Upper lobe of left lung (tissue), 6 donors: ENCODE measurements around the gene ZCCHC24. TPM values are rescaled to one million over a fixed set of nuclear protein-coding genes. Genes with fewer than 3 reads are reported as not detected.

Source experiments
- ATAC-seq, 2 donors: fragments of 200-7000 bp; cut with Tn5 transposase; one replicate each; pipeline ENCODE4 v1.9.1; 2022; ENCODE audit warnings: mild to moderate bottlenecking in 2 of 2, moderate library complexity in 2 of 2; ENCODE audit not compliant: low FRiP score in 2 of 2
- DNase-seq, 2 donors: peaks; one replicate each; pipeline ENCODE4 v3.0.0-alpha.2; 2019 to 2020
- H3K27ac ChIP-seq, 4 donors: fragments of 200-600 bp; sonication (generic); one replicate each; pipeline ENCODE4 v1.5.1; 2016 to 2019
- H3K27me3 ChIP-seq, 4 donors: fragments of 200-600 bp; sonication (generic); one replicate each; pipeline ENCODE4 v1.5.1; 2017 to 2019
- H3K36me3 ChIP-seq, 4 donors: fragments of 200-600 bp; sonication (generic); one replicate each; pipeline ENCODE4 v1.5.1; 2016 to 2019
- H3K4me1 ChIP-seq, 4 donors: fragments of 200-600 bp; sonication (generic); one replicate each; pipeline ENCODE4 v1.5.1; 2018 to 2019
- H3K4me3 ChIP-seq, 4 donors: fragments of 200-600 bp; sonication (generic); one replicate each; pipeline ENCODE4 v1.5.1; 2017 to 2019; ENCODE audit warnings: mild to moderate bottlenecking in 2 of 4, moderate library complexity in 1 of 4
- H3K9me3 ChIP-seq, 4 donors: fragments of 200-600 bp; sonication (generic); one replicate each; pipeline ENCODE4 v1.5.1; 2018 to 2019
- EP300 ChIP-seq, 4 donors: sonication (generic); formaldehyde crosslinking; IDR thresholded peaks; one replicate each; pipeline ENCODE4 v1.5.1; 2017; ENCODE audit warnings: antibody characterized with exemption in 4 of 4, control low read depth in 2 of 4
- POLR2A ChIP-seq, 4 donors: fragments of 450-650 bp; IDR thresholded peaks; one replicate each; pipeline ENCODE4 v1.5.1; 2016 to 2017; ENCODE audit warnings: antibody characterized with exemption in 4 of 4, mild to moderate bottlenecking in 2 of 4
- POLR2AphosphoS5 ChIP-seq, 2 donors: sonication (generic); formaldehyde crosslinking; IDR thresholded peaks; one replicate each; pipeline ENCODE4 v1.5.1; 2017; ENCODE audit warnings: antibody characterized with exemption in 2 of 2
- WGBS, 2 donors: methylation state at CpG; one replicate each; pipeline ENCODE4 v1.1.5; 2017 to 2018; 5-methylcytosine and 5-hydroxymethylcytosine counted together
- total RNA-seq, 6 donors: library from RNA; depleted of rRNA in 4 of 6; stranded (reverse); fragments of >200 nt in 4 of 6; gene quantifications; one replicate each; pipeline versions ENCODE4 v1.1.0 to v1.2.1, GENCODE V29; 2016 to 2021
- TF ChIP-seq, protein P1 (sequence below), 6 experiments: fragments of 450-650 bp in 4 of 6; fragments of 200-600 bp in 2 of 6; sonication (generic) in 2 of 6; IDR thresholded peaks; one replicate each; pipeline ENCODE4 v1.5.1; 2016 to 2019; ENCODE audit warnings: antibody characterized with exemption in 6 of 6
- donor health status: DM: no; HTN: no; CAD: no; lungs with moderate emphysema.
- donor health status: DM: no; HTN: yes; CAD: no; lungs with severe emphysema.

Gene ZCCHC24
- total RNA-seq, 6 donors from 2014 or later: 12.6 to 45.7 (median 21.0) TPM

DNA sequence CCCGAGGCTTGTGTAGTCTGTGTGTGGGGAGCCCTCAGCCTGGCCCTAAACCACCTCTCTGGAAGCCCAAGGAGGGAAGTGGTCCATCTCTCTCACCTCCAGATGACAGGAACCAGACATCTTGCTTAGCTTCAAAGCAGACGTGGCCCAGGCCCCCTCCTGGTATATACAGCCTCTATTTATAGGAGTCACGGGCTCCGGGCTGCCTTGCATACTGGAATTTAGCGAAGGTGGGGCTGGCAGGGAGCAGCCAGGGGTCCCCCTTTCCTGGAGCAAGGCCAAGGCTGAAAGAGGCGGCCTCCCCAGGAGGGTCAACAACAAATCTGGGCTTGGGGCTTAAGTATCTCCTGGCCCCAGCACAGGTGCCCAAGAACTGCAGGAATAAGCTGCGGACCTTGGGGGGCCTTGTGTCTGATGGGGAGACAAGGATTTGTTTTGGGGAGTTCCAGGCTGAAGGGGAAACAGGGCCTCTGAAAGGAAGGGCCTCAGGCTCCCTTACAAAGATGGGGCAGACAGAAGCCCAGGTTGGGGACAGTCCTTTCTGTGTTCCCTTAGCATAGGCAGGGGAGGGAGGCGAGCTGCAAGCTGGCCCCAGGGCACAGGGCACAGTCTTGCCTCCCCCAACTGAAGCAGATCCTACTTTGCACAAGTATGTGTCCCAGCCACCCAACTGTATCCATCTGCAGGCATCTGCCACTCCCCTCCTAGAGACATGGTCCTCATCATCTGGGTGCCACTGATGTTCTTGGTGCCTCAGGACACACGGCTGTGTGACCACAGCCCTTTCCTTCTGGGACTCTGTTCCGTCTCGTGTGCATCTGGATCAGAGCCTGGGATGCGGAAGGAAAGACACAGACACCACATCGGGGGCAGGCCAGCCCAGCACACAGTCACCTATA lies 11.9 kb downstream of the ZCCHC24 start:
- H3K4me3 ChIP-seq: no peak overlapping the region
- WGBS, 2 donors: 83 to 92% methylated on average over 4 to 13 of the region's 13 CpGs
- peaks cover 24 to 34% (median 30%) of the 10 kb centered on the region in 4 donors for H3K4me1 ChIP-seq
- DNase-seq (no peak), ATAC-seq (no peak)
- peak overlapping the region; percentile 48 to 85 (median 81) for H3K27ac ChIP-seq
- H3K27me3 ChIP-seq: no peaks in the 10 kb centered on the region
- H3K9me3 ChIP-seq: no peaks in the 10 kb centered on the region
- peaks cover 0 to 39% (median 15%) of the 10 kb centered on the region in 4 donors for H3K36me3 ChIP-seq
- TF ChIP-seq, protein P1, sequence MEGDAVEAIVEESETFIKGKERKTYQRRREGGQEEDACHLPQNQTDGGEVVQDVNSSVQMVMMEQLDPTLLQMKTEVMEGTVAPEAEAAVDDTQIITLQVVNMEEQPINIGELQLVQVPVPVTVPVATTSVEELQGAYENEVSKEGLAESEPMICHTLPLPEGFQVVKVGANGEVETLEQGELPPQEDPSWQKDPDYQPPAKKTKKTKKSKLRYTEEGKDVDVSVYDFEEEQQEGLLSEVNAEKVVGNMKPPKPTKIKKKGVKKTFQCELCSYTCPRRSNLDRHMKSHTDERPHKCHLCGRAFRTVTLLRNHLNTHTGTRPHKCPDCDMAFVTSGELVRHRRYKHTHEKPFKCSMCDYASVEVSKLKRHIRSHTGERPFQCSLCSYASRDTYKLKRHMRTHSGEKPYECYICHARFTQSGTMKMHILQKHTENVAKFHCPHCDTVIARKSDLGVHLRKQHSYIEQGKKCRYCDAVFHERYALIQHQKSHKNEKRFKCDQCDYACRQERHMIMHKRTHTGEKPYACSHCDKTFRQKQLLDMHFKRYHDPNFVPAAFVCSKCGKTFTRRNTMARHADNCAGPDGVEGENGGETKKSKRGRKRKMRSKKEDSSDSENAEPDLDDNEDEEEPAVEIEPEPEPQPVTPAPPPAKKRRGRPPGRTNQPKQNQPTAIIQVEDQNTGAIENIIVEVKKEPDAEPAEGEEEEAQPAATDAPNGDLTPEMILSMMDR (IDR thresholded peaks at IDR 0.05): no peak
- TF ChIP-seq POLR2AphosphoS5 (IDR thresholded peaks at IDR 0.05) (no peak), EP300 (IDR thresholded peaks at IDR 0.05) (no peak), POLR2A (IDR thresholded peaks at IDR 0.05) (no peak)

DNA sequence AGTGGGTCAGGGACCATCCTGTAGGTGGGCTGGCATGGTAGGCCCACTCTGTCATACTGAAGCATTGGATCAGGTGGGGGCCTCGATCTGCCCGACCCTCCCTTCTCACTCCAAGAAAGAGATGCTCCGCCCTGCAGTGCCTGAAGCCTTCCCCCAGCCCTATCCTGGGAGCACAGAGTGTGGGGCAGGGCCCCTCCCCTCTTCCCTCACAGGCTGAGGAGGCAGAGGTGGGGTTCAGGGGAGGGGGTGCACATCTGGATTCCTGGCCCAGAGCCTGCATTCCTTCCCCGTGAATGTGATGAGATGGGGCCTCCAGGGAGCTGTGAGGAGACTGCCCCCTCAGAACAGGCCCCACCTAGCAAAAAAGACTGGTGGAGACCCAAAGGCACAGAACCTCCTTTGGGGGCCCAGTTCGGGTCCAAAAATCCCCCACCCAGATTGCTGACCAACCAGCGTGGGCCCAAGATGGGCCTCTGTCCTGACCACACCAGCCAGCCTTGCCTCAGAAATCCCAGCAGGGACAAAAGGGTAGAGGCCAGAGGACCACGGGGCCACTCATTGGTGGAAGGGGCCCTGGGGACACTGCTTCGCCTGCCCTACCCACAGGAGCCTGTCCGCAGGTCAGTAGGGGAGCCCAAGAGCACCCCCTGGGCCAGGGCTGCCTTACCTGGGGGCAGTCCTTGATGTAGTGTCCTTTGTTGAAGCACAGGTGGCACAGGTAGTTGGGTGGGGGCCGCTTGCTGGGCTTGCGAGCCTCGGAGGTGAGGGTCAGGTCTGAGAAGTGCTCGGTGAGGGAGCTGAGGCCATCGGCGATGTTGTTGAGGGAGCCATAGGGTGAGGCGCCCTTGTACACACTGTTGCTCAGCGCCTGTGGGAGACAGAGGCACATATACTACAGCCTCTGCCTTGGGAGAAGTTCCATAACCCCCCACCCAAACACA lies 13.3 kb downstream of the ZCCHC24 start:
- peak in 1 of 2 donors; percentile 75 for ATAC-seq
- Histone ChIP-seq H3K4me1 (peaks cover 20 to 27% (median 22%) of the 10 kb centered on the region in 4 donors), H3K36me3 (peaks cover 0 to 36% (median 15%) of the 10 kb centered on the region in 4 donors), H3K27me3 (no peaks in the 10 kb centered on the region), H3K4me3 (no peak overlapping the region), H3K27ac (peak overlapping the region; percentile 51 to 79 (median 56)), H3K9me3 (no peaks in the 10 kb centered on the region)
- no peak for DNase-seq
- TF ChIP-seq POLR2A (IDR thresholded peaks at IDR 0.05) (no peak), POLR2AphosphoS5 (IDR thresholded peaks at IDR 0.05) (no peak), EP300 (IDR thresholded peaks at IDR 0.05) (no peak)
- TF ChIP-seq, protein P1 (IDR thresholded peaks at IDR 0.05): no peak
- WGBS, 2 donors: 74 to 87% methylated on average over 4 to 17 of the region's 17 CpGs

DNA sequence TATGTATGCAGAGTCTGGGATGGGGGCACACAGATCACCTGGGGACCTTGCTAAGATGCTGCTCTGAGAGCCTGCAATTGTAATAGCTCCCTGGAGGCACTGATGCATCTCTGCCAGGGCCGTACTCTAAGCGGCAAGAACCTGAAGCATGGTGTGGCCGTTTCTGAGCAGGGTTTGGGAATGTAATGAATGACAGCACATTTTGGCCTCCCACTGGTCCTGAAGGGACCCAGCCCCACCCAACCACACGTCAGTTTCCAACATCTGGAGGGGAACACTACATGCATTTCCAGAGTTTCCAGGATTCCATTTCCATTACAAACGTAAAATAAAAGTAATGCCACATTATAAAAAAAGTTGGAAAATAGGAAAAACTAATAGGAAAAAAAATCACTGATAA lies 14.0 kb downstream of the ZCCHC24 start:
- Histone ChIP-seq H3K4me1 (peaks cover 20 to 21% (median 20%) of the 10 kb centered on the region in 4 donors), H3K27me3 (no peaks in the 10 kb centered on the region), H3K36me3 (peaks cover 0 to 34% (median 15%) of the 10 kb centered on the region in 4 donors), H3K27ac (peak overlapping the region in 3 of 4 donors; percentile 21 to 79 (median 60)), H3K9me3 (no peaks in the 10 kb centered on the region), H3K4me3 (no peak overlapping the region)
- ATAC-seq (peak in 1 of 2 donors; percentile 65), DNase-seq (no peak)
- TF ChIP-seq POLR2A (IDR thresholded peaks at IDR 0.05) (no peak), POLR2AphosphoS5 (IDR thresholded peaks at IDR 0.05) (no peak), EP300 (IDR thresholded peaks at IDR 0.05) (no peak)
- TF ChIP-seq, protein P1 (IDR thresholded peaks at IDR 0.05): no peak
- 75 to 84% methylated on average over 5 of the region's 5 CpGs for WGBS, 2 donors

DNA sequence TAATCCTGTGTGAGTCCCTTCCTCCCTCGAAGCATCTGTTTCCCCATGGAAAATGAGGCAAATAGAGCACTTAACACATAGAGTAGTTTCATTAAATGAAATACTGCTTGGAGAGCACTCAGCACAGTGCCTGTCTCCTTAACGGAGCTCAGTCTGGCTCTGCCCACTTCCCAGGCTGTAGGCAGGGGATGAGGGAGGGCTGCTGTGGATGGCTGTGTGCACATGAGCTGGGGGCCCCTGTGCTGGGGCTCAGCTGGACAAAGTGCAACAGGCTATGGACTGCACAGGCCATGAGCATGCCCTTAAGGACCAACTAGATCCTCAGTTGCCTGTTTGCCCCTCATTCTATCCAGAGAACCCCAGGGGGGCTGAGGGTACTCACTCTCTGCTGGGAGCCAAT lies 14.5 kb downstream of the ZCCHC24 start:
- Histone ChIP-seq H3K27ac (peak overlapping the region in 2 of 4 donors; percentile 21 to 60), H3K9me3 (no peaks in the 10 kb centered on the region), H3K36me3 (peaks cover 0 to 36% (median 15%) of the 10 kb centered on the region in 4 donors), H3K27me3 (no peaks in the 10 kb centered on the region), H3K4me3 (no peak overlapping the region), H3K4me1 (peaks cover 15 to 16% (median 16%) of the 10 kb centered on the region in 4 donors)
- 68 to 72% methylated on average over 2 of the region's 2 CpGs for WGBS, 2 donors
- DNase-seq: no peak
- no peak for ATAC-seq
- TF ChIP-seq, protein P1 (IDR thresholded peaks at IDR 0.05): no peak
- TF ChIP-seq POLR2A (IDR thresholded peaks at IDR 0.05) (no peak), POLR2AphosphoS5 (IDR thresholded peaks at IDR 0.05) (no peak), EP300 (IDR thresholded peaks at IDR 0.05) (no peak)
